ENCODE data around the gene FBN1. TPM values are rescaled to one million over a fixed set of nuclear protein-coding genes. Genes with fewer than 3 reads are reported as not detected.

Gene FBN1
- total RNA-seq, 1 experiment from 2014 or later = 5.2 TPM

DNA sequence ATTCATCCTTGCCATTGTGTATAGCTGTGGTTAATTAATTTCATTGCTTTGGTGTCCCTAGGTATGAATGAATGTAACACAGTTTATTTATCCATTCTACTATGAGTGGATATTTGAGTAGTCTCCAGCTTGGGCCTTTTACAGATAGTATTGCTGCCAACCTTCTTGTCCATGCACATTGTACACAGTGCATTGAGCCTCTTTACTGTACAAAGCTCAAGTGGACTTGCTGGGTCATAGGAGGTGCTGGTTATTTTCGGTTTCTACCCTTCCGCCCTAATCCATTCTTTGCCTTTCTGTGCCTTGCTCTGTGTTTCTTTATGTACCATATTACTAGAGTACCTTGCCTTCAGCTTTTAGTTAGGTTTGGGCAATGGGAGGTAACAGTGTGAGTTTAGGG lies 253.6 kb downstream of the FBN1 start:
- CTCF ChIA-PET = interaction anchor here (0.5 kb wide), 1 partner anchor 1932 kb away, joined by 3 read pairs; no protein-coding TSS in a partner anchor
- 0 out of 2 replicates have a peak, but pooled peaks cover 3% of the 10 kb centered on the region for H3K4me1 Mint-ChIP-seq
- ATAC-seq = no peak

More for the DNA sequence above, 253.6 kb downstream of the FBN1 start:
- TF ChIP-seq, protein P1, sequence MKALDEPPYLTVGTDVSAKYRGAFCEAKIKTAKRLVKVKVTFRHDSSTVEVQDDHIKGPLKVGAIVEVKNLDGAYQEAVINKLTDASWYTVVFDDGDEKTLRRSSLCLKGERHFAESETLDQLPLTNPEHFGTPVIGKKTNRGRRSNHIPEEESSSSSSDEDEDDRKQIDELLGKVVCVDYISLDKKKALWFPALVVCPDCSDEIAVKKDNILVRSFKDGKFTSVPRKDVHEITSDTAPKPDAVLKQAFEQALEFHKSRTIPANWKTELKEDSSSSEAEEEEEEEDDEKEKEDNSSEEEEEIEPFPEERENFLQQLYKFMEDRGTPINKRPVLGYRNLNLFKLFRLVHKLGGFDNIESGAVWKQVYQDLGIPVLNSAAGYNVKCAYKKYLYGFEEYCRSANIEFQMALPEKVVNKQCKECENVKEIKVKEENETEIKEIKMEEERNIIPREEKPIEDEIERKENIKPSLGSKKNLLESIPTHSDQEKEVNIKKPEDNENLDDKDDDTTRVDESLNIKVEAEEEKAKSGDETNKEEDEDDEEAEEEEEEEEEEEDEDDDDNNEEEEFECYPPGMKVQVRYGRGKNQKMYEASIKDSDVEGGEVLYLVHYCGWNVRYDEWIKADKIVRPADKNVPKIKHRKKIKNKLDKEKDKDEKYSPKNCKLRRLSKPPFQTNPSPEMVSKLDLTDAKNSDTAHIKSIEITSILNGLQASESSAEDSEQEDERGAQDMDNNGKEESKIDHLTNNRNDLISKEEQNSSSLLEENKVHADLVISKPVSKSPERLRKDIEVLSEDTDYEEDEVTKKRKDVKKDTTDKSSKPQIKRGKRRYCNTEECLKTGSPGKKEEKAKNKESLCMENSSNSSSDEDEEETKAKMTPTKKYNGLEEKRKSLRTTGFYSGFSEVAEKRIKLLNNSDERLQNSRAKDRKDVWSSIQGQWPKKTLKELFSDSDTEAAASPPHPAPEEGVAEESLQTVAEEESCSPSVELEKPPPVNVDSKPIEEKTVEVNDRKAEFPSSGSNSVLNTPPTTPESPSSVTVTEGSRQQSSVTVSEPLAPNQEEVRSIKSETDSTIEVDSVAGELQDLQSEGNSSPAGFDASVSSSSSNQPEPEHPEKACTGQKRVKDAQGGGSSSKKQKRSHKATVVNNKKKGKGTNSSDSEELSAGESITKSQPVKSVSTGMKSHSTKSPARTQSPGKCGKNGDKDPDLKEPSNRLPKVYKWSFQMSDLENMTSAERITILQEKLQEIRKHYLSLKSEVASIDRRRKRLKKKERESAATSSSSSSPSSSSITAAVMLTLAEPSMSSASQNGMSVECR (CRISPR knock-in tag; IDR thresholded peaks at IDR 0.05; ENCODE audit: borderline replicate concordance) = no peak
- TF ChIP-seq, protein P2, sequence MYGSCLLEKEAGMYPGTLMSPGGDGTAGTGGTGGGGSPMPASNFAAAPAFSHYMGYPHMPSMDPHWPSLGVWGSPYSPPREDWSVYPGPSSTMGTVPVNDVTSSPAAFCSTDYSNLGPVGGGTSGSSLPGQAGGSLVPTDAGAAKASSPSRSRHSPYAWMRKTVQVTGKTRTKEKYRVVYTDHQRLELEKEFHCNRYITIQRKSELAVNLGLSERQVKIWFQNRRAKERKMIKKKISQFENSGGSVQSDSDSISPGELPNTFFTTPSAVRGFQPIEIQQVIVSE (CRISPR knock-in tag; IDR thresholded peaks at IDR 0.05; ENCODE audit: borderline replicate concordance) = no peak
- TF ChIP-seq ZNF416 (CRISPR knock-in tag; IDR thresholded peaks at IDR 0.05) (no peak), ZBTB21 (CRISPR knock-in tag; IDR thresholded peaks at IDR 0.05; ENCODE audit: borderline replicate concordance) (no peak), NR1H2 (CRISPR knock-in tag; IDR thresholded peaks at IDR 0.05) (no peak), RORB (CRISPR knock-in tag; IDR thresholded peaks at IDR 0.05) (no peak), SMAD3 (CRISPR knock-in tag; IDR thresholded peaks at IDR 0.05; ENCODE audit: borderline replicate concordance) (no peak)
- TF ChIP-seq, protein P3, sequence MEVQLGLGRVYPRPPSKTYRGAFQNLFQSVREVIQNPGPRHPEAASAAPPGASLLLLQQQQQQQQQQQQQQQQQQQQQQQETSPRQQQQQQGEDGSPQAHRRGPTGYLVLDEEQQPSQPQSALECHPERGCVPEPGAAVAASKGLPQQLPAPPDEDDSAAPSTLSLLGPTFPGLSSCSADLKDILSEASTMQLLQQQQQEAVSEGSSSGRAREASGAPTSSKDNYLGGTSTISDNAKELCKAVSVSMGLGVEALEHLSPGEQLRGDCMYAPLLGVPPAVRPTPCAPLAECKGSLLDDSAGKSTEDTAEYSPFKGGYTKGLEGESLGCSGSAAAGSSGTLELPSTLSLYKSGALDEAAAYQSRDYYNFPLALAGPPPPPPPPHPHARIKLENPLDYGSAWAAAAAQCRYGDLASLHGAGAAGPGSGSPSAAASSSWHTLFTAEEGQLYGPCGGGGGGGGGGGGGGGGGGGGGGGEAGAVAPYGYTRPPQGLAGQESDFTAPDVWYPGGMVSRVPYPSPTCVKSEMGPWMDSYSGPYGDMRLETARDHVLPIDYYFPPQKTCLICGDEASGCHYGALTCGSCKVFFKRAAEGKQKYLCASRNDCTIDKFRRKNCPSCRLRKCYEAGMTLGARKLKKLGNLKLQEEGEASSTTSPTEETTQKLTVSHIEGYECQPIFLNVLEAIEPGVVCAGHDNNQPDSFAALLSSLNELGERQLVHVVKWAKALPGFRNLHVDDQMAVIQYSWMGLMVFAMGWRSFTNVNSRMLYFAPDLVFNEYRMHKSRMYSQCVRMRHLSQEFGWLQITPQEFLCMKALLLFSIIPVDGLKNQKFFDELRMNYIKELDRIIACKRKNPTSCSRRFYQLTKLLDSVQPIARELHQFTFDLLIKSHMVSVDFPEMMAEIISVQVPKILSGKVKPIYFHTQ (CRISPR knock-in tag; IDR thresholded peaks at IDR 0.05) = no peak
- TF ChIP-seq, protein P4, sequence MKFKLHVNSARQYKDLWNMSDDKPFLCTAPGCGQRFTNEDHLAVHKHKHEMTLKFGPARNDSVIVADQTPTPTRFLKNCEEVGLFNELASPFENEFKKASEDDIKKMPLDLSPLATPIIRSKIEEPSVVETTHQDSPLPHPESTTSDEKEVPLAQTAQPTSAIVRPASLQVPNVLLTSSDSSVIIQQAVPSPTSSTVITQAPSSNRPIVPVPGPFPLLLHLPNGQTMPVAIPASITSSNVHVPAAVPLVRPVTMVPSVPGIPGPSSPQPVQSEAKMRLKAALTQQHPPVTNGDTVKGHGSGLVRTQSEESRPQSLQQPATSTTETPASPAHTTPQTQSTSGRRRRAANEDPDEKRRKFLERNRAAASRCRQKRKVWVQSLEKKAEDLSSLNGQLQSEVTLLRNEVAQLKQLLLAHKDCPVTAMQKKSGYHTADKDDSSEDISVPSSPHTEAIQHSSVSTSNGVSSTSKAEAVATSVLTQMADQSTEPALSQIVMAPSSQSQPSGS (CRISPR knock-in tag; IDR thresholded peaks at IDR 0.05; ENCODE audit: borderline replicate concordance, low read depth) = no peak
- TF ChIP-seq, protein P5, sequence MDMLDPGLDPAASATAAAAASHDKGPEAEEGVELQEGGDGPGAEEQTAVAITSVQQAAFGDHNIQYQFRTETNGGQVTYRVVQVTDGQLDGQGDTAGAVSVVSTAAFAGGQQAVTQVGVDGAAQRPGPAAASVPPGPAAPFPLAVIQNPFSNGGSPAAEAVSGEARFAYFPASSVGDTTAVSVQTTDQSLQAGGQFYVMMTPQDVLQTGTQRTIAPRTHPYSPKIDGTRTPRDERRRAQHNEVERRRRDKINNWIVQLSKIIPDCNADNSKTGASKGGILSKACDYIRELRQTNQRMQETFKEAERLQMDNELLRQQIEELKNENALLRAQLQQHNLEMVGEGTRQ (CRISPR knock-in tag; IDR thresholded peaks at IDR 0.05) = no peak
- TF ChIP-seq, protein P6, sequence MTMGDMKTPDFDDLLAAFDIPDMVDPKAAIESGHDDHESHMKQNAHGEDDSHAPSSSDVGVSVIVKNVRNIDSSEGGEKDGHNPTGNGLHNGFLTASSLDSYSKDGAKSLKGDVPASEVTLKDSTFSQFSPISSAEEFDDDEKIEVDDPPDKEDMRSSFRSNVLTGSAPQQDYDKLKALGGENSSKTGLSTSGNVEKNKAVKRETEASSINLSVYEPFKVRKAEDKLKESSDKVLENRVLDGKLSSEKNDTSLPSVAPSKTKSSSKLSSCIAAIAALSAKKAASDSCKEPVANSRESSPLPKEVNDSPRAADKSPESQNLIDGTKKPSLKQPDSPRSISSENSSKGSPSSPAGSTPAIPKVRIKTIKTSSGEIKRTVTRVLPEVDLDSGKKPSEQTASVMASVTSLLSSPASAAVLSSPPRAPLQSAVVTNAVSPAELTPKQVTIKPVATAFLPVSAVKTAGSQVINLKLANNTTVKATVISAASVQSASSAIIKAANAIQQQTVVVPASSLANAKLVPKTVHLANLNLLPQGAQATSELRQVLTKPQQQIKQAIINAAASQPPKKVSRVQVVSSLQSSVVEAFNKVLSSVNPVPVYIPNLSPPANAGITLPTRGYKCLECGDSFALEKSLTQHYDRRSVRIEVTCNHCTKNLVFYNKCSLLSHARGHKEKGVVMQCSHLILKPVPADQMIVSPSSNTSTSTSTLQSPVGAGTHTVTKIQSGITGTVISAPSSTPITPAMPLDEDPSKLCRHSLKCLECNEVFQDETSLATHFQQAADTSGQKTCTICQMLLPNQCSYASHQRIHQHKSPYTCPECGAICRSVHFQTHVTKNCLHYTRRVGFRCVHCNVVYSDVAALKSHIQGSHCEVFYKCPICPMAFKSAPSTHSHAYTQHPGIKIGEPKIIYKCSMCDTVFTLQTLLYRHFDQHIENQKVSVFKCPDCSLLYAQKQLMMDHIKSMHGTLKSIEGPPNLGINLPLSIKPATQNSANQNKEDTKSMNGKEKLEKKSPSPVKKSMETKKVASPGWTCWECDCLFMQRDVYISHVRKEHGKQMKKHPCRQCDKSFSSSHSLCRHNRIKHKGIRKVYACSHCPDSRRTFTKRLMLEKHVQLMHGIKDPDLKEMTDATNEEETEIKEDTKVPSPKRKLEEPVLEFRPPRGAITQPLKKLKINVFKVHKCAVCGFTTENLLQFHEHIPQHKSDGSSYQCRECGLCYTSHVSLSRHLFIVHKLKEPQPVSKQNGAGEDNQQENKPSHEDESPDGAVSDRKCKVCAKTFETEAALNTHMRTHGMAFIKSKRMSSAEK (CRISPR knock-in tag; IDR thresholded peaks at IDR 0.05; ENCODE audit: borderline replicate concordance) = no peak
- TF ChIP-seq, protein P7, sequence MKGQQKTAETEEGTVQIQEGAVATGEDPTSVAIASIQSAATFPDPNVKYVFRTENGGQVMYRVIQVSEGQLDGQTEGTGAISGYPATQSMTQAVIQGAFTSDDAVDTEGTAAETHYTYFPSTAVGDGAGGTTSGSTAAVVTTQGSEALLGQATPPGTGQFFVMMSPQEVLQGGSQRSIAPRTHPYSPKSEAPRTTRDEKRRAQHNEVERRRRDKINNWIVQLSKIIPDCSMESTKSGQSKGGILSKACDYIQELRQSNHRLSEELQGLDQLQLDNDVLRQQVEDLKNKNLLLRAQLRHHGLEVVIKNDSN (CRISPR knock-in tag; IDR thresholded peaks at IDR 0.05) = no peak
- TF ChIP-seq, protein P8, sequence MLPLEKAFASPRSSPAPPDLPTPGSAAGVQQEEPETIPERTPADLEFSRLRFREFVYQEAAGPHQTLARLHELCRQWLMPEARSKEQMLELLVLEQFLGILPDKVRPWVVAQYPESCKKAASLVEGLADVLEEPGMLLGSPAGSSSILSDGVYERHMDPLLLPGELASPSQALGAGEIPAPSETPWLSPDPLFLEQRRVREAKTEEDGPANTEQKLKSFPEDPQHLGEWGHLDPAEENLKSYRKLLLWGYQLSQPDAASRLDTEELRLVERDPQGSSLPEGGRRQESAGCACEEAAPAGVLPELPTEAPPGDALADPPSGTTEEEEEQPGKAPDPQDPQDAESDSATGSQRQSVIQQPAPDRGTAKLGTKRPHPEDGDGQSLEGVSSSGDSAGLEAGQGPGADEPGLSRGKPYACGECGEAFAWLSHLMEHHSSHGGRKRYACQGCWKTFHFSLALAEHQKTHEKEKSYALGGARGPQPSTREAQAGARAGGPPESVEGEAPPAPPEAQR (CRISPR knock-in tag; IDR thresholded peaks at IDR 0.05) = no peak
- POLR2A ChIA-PET = no interaction called here
- H3K36me3 Mint-ChIP-seq = no peaks in the 10 kb centered on the region
- H3K27me3 Mint-ChIP-seq (ENCODE audit: low read depth) = no peaks in the 10 kb centered on the region
- H3K27ac Mint-ChIP-seq = no peak overlapping the region
- 0 out of 2 replicates have a peak, but pooled peaks cover 3% of the 10 kb centered on the region for H3K9me3 Mint-ChIP-seq
- DNase-seq (ENCODE audit: low spot score) = no peak
- no peak overlapping the region for H3K4me3 Mint-ChIP-seq

All from WTC11 (cell line).